Fibroblast of upper back skin (primary cell): ENCODE measurements around the gene GAL3ST1.

Source experiments
- DNase-seq: peaks from one replicate; pipeline ENCODE4 v3.0.0-alpha.2; 2013

The GAL3ST1 gene

DNA sequence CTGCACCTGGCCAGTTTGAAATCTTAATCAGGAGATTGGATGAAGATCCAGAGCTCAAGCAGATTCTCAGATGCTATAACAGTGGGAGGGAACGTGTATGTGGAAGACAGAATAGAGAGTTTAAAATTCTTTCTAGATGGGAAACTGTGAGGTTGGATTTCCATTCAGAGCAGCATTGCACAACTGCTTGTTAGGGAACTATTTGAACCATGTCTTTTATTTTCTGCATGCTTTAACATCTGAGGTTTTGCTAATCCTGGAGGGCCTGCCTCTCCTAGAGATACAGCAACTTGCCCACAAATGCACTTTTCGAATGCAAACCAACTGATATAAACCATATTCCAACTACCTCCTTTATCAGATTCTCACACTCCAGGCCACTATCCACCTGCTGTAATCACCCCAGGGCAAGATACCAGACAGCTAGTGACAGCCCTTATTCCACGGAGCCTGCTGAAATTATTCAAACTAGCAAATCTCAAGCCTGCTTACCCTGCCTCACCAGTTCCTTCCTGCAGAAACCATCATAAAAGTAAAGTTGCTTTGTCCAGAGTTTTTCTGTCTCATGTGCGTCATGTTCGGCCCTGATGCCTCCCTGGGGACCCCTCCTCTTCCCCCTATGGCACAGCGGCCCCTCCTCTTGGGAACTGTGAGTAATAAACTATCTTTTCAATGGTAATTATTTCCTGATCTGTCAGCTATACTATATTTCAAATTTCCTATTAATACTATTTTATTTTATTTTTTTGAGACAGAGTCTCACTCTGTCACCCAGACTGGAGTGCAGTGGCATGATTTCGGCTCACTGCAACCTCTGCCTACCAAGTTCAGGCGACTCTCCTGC, 50.6 kb downstream of the GAL3ST1 start:
- DNase-seq: no peak

DNA sequence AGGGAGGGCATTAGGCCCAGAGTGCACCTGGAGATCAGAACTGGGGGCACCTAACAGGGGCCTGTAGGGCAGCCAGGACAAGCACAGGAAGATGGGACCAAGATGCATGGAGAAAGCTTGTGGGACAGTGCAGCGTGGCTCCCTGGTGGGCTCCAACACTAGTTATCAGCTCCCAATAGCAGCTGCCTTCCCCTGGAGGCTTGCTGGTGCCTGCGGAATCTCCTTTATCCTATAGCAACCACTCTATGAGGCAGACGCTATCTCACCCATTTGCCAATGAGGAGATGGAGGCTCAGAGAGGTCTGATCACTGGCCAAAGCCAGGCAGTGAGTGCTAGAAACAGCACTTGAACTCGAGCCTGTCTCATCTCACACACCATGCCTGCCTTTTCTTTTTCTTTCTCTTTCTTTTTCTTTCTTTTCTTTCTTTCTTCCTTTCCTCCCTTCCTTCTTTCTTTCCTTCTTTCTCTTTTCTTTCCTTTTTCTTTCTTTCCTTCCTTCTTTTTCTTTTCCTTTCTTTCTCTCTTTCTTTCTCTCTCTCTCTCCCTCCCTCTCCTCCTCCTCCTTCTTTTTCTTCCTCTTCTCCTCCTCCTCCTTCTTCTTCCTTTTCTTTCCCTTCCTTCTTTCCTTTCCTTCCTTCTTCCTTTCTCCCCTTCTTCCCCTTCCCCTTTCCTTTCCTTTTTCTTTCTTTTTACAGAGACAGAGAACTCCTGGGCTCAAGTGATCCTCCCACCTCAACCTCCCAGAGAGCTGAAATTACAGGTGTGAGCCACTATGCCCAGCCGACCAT, 52.9 kb downstream of the GAL3ST1 start:
- DNase-seq: no peak

DNA sequence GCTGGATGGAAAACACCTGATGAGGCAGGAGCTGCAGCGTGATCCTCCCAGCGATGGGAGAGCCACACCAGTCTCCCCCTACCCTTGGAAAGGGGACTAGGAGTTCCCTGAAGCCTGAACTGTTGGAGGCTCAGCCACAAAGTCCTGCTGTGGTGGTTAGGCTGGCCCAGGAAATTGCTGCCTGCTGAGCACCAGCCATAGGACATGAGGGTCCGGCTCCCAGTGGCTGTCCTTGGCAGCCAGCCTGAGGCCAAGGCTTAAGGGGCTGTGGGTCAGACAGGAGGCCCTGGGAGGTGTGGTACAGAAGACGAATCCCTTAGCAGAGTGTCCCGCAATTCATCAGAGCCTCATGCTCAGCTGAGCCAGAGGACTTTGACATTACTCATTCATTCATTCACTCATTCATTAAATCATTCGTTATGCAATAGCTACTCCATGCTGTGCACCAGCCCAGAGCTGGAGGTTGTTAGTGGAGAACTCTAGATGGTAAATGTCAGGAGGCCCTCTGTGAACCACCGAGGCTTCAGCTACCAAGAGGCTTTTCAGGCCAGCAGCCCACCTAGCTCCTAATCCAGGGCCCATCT, 54.5 kb downstream of the GAL3ST1 start:
- no peak for DNase-seq

DNA sequence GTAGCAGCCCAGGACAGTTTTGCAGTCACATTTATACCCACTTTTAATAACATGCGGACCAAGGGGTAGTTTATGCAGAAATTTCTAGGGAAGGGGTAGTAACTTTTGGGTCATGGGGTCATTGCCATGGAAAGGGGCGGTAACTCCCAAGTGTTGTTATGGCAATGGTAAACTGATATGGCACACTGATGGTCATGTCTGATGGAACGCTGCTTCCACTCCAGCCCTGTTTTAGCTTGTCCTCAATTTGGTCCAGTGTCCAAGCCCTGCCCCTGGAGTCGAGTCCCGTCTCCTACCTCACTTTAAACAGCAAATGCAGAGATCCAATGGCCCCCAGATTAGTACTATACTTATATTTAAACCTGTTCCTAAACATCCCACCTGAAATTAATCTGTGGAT, 57.7 kb downstream of the GAL3ST1 start:
- no peak for DNase-seq

DNA sequence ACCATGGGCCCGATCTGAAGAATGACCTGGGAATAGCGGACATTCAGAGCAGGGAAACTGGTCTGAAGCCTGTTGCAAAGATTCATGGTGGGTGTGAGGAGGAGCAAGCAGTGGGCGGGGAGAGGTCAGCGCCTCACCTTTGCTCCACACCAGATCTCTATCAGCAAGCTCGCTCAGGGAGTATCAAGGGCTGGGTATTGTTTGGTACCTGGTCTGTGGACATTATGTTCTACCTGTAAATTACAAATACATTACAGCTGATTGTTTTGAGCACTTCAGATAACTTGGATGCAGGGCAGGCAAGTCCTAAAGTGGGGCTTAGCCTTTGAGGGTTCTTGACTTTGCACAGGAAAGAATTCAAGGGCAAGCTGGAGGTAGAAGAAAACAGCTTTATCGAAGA, 58.2 kb downstream of the GAL3ST1 start:
- no peak for DNase-seq

DNA sequence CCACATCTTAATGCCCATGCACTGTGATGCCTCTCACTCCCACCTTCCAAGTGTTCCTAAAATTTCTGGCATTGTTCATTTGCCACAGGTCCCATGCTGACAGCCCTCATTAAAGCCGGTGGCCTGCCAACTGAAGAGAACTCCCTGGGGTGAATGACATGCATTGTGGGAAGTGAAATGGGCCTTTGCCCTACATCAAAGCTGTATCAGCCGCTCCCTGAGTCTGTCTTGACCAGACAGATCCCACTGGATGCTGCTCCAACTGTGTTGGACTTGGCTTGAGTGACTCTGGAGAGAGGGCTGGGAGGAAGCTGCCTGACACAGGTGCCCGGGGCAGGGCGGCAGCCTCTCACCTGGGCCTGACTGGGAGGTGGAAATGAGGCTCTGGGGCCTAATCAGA, 60.2 kb downstream of the GAL3ST1 start:
- DNase-seq: no peak

DNA sequence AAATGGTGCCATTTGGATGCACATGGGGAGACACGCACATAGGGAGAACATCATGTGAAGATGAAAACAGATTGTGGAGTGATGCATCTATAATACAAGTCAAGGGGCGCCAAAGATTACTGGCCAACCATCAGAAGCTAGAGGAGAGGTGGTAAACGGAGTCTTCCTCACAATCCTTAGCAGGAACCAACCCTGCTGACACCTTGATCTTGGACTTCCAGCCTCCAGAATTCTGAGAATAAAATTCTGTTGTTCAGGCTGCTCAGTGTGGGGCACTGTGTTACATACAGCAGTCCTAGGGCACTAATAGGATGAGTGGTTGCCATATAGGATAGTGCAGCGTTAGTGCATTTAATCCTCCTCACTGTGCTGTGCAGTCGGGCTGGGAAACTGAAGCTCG, 61.0 kb downstream of the GAL3ST1 start:
- no peak for DNase-seq

DNA sequence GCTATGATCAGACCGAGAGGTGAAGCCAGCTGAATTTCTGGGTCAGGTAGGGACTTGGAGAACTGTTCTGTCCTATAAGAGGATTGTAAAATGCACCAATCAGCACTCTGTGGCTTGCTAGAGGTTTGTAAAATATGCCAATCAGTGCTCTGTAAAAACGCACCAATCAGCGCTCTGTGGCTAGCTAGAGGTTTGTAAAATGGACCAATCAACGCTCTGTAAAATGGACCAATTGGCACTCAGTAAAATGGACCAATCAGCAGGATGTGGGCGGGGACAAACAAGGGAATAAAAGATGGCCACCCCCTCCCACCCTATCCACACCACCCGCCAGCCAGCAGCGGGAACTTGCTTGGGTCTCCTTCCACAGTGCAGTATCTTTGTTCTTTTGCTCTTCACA, 62.6 kb downstream of the GAL3ST1 start:
- no peak for DNase-seq

DNA sequence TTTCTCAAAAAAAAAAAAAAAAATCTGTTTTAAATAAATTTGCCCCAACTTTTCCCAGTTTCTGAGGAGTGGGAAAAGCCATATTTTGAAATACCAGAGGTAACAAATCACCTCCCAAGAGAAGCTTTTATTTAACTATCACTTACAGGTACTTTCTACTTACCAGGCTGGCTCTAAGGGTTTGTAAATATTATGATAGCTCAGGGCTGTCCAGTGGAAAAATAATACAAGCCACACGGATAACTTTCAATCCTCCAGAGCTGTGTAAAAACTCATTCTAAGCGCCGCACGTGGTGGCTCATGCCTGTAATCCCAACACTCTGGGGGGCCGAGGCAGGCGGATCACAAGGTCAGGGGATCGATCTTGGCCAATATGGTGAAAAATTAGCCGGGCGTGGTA, 63.4 kb downstream of the GAL3ST1 start:
- DNase-seq: no peak

DNA sequence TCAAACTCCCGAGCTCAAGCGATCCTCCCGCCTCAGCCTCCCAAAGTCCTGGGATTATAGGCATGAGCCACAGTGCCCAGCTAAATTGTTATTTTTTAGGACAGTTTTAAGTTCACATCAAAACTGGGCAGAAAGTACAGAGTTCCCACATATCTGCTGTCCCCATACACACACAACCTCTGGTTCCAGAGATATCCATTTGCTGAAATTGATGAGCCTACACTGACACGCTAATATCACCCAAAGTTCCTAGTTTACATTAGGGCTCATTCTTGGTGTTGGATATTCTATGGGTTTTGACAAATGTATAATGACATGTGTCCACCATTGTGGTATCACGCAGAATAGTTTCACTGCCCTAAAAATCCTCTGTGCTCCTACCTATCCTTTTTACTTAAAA, 66.2 kb downstream of the GAL3ST1 start:
- DNase-seq: no peak

DNA sequence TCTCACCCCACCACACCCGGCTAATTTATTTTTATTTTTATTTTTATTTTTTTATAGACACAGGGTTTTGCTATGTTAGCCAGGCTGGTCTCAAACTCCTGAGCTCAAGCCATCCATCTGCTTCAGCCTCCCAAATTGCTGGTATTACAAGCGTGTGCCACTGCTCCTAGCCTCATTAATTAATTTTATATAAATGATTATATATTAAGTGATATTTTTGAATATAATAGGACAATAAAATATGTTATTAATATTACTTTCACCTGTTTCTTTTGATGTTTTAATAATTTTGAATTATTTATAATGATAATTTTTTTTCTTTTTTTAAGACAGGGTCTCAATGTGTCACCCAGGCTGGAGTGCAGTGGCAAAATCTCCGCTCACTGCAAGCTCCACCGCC, 66.8 kb downstream of the GAL3ST1 start:
- DNase-seq: no peak

DNA sequence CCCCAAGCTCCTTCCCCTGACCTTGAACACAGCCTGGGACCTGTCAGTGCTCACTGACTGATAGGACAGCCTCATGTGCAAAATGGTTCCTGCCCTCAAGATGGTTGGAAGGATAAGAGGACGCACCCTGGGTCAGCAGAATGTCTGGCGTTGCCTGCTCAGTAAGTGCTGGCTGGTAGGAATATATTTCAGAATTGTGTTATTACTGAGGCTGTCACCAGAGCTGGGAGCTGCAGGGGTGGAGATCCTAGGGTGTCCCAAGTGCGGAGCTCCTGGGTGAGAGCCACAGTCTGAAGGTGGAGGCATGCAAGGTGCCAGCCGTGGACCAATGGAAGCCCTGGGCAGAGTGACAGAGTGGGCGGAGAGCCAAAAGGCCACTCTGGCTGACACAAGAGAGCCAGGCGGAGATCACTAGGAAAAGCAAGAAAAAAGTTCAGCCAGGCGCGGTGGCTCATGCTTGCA, 67.9 kb downstream of the GAL3ST1 start:
- DNase-seq: no peak
